Activated CD4-positive, alpha-beta T cell treated with anti-CD3 and anti-CD28 coated beads for 36 hours (primary cell): ENCODE results near the gene MAD1L1. TPM values are rescaled to one million over a fixed set of nuclear protein-coding genes. Genes with fewer than 3 reads are reported as not detected.
A peak's percentile ranks its signal among the peaks of the same experiment; 100 is the strongest.

Experiments used
- ATAC-seq: fragments of 200-7000 bp; cut with Tn5 transposase; one replicate; pipeline ENCODE4 v1.10.0; 2021; ENCODE audit warnings: mild to moderate bottlenecking, moderate library complexity
- CTCF ChIA-PET: fragments of 350-600 bp; sonication (Branson Sonifier 250); formaldehyde crosslinking; loops from one replicate; lab custom pipeline; 2021; ENCODE audit warnings: antibody characterized with exemption; lab: Charles Lee
- POLR2A ChIA-PET: fragments of 350-600 bp; sonication (Branson Sonifier 250); formaldehyde crosslinking; loops from one replicate; lab custom pipeline; 2021; ENCODE audit warnings: antibody characterized with exemption, inconsistent platforms; lab: Charles Lee
- DNase-seq: peaks from one replicate; pipeline ENCODE4 v3.0.0-alpha.2; 2020
- H3K27ac Mint-ChIP-seq: one replicate; pipeline ENCODE4 v1.8.0; 2021; ENCODE audit warnings: mixed read lengths
- H3K27me3 Mint-ChIP-seq: one replicate; pipeline ENCODE4 v1.8.0; 2021; ENCODE audit warnings: mixed read lengths
- H3K36me3 Mint-ChIP-seq: one replicate; pipeline ENCODE4 v1.8.0; 2021; ENCODE audit warnings: low read depth, mixed read lengths
- H3K4me1 Mint-ChIP-seq: one replicate; pipeline ENCODE4 v1.8.0; 2021; ENCODE audit warnings: mixed read lengths
- H3K4me3 Mint-ChIP-seq: one replicate; pipeline ENCODE4 v1.8.0; 2021; ENCODE audit warnings: mild to moderate bottlenecking, moderate library complexity, mixed read lengths
- H3K9me3 Mint-ChIP-seq: one replicate; pipeline ENCODE4 v1.8.0; 2021; ENCODE audit warnings: low read depth, mixed read lengths
- intact Hi-C, 2 experiments: fragments of 100-400 bp; cut with DNase I in 1 of 2; cut with micrococcal nuclease in 1 of 2; formaldehyde crosslinking; loops; one replicate each; pipeline versions ENCODE4 v1.14.2 to v1.15.1; 2022 to 2024; cut with DNase I, micrococcal nuclease
- total RNA-seq, 2 experiments: library from RNA; stranded (reverse); gene quantifications; one replicate each; pipeline ENCODE4 v1.2.3, GENCODE V29; 2021

The MAD1L1 gene
- total RNA-seq, 2 experiments from 2014 or later: 50.2 to 61.7 TPM

DNA sequence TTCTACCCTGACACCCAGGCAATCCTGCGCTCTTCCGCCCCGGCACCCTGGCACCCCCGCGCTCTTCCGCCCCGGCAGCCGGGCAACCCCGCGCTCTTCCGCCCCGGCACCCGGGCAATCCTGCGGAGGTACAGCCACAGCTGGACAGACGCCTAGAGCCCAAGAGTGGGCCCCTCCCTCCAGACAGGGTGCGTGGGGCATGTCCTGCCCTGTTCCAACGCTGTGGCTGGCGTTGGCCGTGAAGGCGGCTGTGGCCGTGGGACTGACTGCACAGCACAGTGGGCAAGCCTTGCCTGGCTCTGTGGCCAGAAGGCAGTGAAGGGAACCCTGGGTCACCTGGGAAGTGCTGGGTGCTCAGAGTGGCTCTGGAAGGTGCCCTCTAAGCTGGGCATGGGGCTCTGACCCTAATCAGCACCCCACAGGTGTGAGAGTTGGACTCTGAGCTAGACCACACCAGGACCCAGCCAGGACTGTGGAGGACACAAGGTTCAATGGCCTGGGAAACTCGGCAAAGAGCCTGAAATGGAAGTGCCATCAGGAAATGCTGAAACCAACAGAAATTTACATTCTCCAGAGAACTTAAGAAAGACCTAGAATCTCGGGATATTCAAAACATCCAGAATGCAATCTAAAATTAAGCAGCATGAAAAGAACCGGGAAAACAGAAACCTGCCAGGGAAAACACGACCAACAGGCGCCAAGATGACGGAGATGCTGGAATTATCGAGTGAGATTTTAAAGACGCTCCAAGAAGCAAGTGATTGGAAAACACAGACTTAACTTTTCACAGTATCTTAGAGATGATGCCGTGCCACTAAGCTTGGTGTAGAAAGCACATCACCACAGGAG, 309.1 kb downstream of the MAD1L1 start:
- Mint-ChIP-seq H3K36me3 (peaks cover 16% of the 10 kb centered on the region), H3K27ac (no peak overlapping the region), H3K9me3 (no peaks in the 10 kb centered on the region), H3K4me3 (no peak overlapping the region), H3K27me3 (peaks cover 24% of the 10 kb centered on the region), H3K4me1 (peaks cover 95% of the 10 kb centered on the region)
- intact Hi-C loops: loop anchor here (2.0 to 5.0 kb wide), 6 partner anchors 37 to 429 kb away; partner anchors contain the start of gene EIF3B (in 1 of the 2)
- ATAC-seq: no peak
- POLR2A ChIA-PET: no interaction called here
- CTCF ChIA-PET: interaction anchor here (0.7 to 1.1 kb wide), 2 partner anchors 117 to 325 kb away, joined by 3 to 4 read pairs; no protein-coding TSS in a partner anchor
- no peak for DNase-seq

DNA sequence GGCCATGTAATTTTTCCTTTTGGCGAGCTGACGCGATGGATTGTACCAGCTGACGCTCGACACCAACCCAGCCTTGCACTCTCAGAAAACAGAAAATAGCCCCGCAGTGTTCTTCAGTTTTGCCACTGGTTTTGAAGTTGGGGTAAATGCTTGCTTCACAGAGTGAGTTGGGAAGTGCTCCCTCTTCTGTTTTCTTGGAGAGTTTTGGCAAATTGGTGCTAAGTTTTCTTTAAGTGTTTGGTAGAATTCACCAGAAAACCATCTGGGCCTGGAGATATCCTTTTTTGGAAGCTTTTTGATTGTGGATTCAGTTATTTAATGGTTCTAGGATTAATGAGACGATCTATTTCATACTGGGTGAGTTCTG, 309.9 kb downstream of the MAD1L1 start:
- no peak overlapping the region for H3K4me3 Mint-ChIP-seq
- ATAC-seq: no peak
- CTCF ChIA-PET: interaction anchor here (0.7 kb wide), 1 partner anchor 326 kb away, joined by 4 read pairs; no protein-coding TSS in a partner anchor

DNA sequence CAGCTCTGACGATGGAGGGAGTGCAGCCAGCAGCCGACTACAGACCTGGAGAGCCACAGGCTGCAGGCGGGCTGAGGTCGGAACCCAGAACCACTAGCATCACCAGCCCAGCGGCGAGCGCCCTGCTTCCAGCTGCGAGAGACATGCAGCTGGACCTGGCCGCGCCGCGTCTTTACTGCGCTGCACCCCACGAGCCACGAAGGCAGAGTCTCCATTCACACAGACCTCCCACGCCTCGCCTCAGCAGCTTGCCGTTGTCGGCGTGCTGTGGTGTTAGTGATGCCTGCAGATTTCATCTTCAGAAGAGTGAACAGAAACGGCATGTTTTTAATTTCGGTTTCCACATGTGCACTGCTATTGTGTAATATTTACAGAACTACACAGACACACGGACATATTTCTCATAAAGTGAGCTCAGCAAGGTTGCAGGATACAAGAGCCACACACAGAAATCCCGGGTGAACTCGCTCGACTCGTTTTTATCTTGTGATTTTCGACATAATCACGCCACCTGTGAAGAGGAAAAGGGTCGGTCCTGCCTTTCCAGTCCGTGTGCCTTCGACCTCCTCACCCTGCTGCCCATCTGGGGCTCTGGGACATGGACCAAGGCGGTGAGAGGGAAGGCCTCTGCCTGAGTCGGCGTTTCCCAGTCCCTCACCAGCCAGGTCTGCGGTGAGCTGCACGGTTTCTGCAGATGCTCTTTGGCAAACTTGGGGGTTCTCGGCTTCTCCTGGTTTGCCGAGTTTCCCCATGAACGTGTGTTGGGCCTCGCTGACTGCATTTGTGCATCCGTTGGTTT, 310.5 kb downstream of the MAD1L1 start:
- H3K4me3 Mint-ChIP-seq: peak overlapping the region; percentile 54
- H3K36me3 Mint-ChIP-seq: peaks cover 14% of the 10 kb centered on the region
- peaks cover 17% of the 10 kb centered on the region for H3K27me3 Mint-ChIP-seq
- intact Hi-C loops: loop anchor here (1.0 to 5.0 kb wide), 7 partner anchors 18 to 430 kb away; partner anchors contain the start of gene EIF3B (in 1 of the 2)
- H3K9me3 Mint-ChIP-seq: no peaks in the 10 kb centered on the region
- ChIA-PET POLR2A (interaction anchor here (0.5 kb wide), 1 partner anchor 638 kb away, joined by 4 read pairs; no protein-coding TSS in a partner anchor), CTCF (interaction anchor here (0.5 to 0.7 kb wide), 2 partner anchors 17 to 1143 kb away, joined by 3 read pairs; no protein-coding TSS in a partner anchor)
- H3K27ac Mint-ChIP-seq: peak overlapping the region; percentile 25
- ATAC-seq: peak; percentile 57
- peak; percentile 84 for DNase-seq
- H3K4me1 Mint-ChIP-seq: peaks cover 89% of the 10 kb centered on the region

More for the DNA sequence above, 309.9 kb downstream of the MAD1L1 start:
- intact Hi-C loops: loop anchor here (1.0 to 5.0 kb wide), 7 partner anchors 17 to 429 kb away; partner anchors contain the start of gene EIF3B (in 1 of the 2)
- no peaks in the 10 kb centered on the region for H3K9me3 Mint-ChIP-seq
- H3K4me1 Mint-ChIP-seq: peaks cover 91% of the 10 kb centered on the region
- no peak for DNase-seq
- POLR2A ChIA-PET: interaction anchor here (0.5 kb wide), 1 partner anchor 638 kb away, joined by 4 read pairs; no protein-coding TSS in a partner anchor
- H3K27ac Mint-ChIP-seq: peak overlapping the region; percentile 0
- H3K27me3 Mint-ChIP-seq: peaks cover 21% of the 10 kb centered on the region
- peaks cover 16% of the 10 kb centered on the region for H3K36me3 Mint-ChIP-seq

GRCh38 chr7:1920881-1921280, 311.9 kb downstream of the MAD1L1 start:
- ATAC-seq (no peak), DNase-seq (no peak)
- intact Hi-C loops: loop anchor here (5.0 kb wide), 5 partner anchors 41 to 431 kb away; partner anchors contain the start of gene EIF3B (in 1 of the 2)
- Mint-ChIP-seq H3K27me3 (peaks cover 11% of the 10 kb centered on the region), H3K36me3 (peaks cover 10% of the 10 kb centered on the region), H3K27ac (peak overlapping the region; percentile 76), H3K4me3 (peak overlapping the region; percentile 68), H3K4me1 (peaks cover 79% of the 10 kb centered on the region), H3K9me3 (no peaks in the 10 kb centered on the region)
- ChIA-PET CTCF (no interaction called here), POLR2A (no interaction called here)

DNA sequence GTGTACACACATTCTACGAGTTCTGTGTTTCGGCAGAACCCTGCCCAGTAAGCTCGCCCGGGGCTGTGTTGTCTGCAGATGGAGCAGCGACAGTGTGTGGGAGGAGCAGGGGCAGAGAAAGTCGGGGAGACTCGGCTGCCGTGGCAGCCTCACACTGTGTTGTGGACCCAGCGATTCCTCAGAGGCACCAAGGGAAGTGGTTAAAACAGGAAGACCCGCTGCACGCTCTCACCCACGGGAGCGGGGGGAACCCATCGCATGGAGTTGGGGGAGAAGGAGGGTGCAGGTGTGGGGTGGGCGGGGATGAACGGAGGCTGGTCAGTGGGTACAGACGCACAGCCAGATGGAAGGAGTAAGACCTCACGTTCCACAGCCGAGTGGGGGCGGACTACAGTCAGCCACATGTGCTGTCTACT, 312.5 kb downstream of the MAD1L1 start:
- Mint-ChIP-seq H3K27me3 (peaks cover 11% of the 10 kb centered on the region), H3K4me3 (peak overlapping the region; percentile 68), H3K36me3 (peaks cover 10% of the 10 kb centered on the region), H3K9me3 (no peaks in the 10 kb centered on the region), H3K27ac (peak overlapping the region; percentile 76), H3K4me1 (peaks cover 76% of the 10 kb centered on the region)
- CTCF ChIA-PET: no interaction called here
- POLR2A ChIA-PET: interaction anchor here (1.1 kb wide), 2 partner anchors 19 to 20 kb away, joined by 3 to 4 read pairs; no protein-coding TSS in a partner anchor
- DNase-seq (peak; percentile 70), ATAC-seq (peak; percentile 55)
- intact Hi-C loops: loop anchor here (5.0 kb wide), 5 partner anchors 42 to 432 kb away; partner anchors contain the start of gene EIF3B (in 1 of the 2)

GRCh38 chr7:1919539-1920265, 313.0 kb downstream of the MAD1L1 start:
- peak overlapping the region; percentile 68 for H3K4me3 Mint-ChIP-seq
- ChIA-PET CTCF (no interaction called here), POLR2A (interaction anchor here (1.1 kb wide), 2 partner anchors 20 to 21 kb away, joined by 3 to 4 read pairs; no protein-coding TSS in a partner anchor)
- intact Hi-C loops: loop anchor here (5.0 kb wide), 5 partner anchors 43 to 433 kb away; partner anchors contain the start of gene EIF3B (in 1 of the 2)
- peaks cover 70% of the 10 kb centered on the region for H3K4me1 Mint-ChIP-seq
- H3K27ac Mint-ChIP-seq: peak overlapping the region; percentile 76
- ATAC-seq (peak; percentile 17), DNase-seq (no peak)
- H3K9me3 Mint-ChIP-seq: no peaks in the 10 kb centered on the region
- H3K27me3 Mint-ChIP-seq: peaks cover 11% of the 10 kb centered on the region
- peaks cover 10% of the 10 kb centered on the region for H3K36me3 Mint-ChIP-seq

DNA sequence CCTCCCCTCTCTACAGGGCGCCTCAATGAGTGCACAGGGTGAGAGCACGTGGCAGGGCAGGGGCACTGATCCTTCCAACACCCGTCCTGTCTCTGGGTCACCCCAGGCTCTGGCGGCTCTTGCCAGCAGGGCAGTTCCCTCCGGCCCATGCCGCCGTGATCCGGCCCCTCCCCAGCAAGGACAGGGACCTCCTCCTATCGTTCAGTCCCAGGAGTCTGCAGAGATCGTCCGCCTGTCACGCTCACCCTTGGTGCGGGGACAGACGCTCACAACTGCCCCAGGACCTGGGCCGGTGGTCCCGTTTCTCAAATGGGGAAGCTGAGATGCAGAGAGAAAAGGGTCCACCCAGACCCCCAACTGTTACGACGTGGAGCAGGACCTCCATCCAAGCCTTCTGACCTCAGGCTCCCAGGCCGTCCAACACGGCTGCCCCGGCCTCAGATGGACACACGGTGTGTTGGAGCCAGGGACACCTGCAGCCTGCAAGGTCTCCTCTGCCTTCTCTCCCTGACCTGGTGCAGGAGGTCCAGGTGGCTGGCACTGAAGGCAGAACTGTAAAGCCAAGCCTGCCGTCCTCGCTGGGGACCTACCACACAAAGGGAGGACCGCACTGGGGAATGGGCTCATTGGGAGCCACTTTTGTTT, 313.7 kb downstream of the MAD1L1 start:
- ChIA-PET CTCF (interaction anchor here (0.7 kb wide), 1 partner anchor 82 kb away, joined by 3 read pairs; no protein-coding TSS in a partner anchor), POLR2A (interaction anchor here (1.1 kb wide), 1 partner anchor 21 kb away, joined by 3 read pairs; no protein-coding TSS in a partner anchor)
- intact Hi-C loops: no loop called here
- Mint-ChIP-seq H3K4me1 (peaks cover 63% of the 10 kb centered on the region), H3K27ac (no peak overlapping the region), H3K4me3 (no peak overlapping the region), H3K27me3 (peaks cover 8% of the 10 kb centered on the region), H3K9me3 (no peaks in the 10 kb centered on the region), H3K36me3 (peaks cover 7% of the 10 kb centered on the region)
- DNase-seq (no peak), ATAC-seq (no peak)

DNA sequence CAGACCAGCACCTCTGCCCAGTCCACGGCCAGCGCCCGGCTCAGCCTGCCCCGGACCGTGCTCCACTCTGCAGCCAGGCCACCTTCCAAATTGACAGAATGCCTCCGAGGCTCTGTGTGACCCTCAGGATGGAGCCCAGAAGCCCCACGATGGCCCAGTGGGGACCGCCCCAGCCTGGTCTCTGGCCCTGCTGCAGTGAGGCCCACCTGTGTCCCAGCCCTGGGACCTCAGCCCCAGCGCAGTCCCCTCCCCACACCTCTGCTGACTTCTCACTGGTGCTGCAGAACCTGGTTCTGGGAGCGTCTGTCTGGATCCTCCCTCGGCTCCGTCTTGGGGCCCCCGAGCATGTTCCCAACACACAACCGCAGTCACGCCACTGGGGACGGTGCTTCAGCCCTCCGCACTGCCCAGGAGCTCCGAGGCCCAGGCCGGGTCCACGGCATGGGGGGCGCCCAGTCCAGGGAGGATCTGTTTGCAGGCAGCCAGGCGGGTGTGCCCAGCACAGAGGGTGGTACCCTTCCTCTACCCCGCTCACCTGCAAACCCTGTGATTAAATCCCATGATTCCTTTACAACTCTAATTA, 314.6 kb downstream of the MAD1L1 start:
- no peak overlapping the region for H3K4me3 Mint-ChIP-seq
- CTCF ChIA-PET: interaction anchor here (0.5 to 0.7 kb wide), 2 partner anchors 83 to 164 kb away, joined by 3 read pairs; no protein-coding TSS in a partner anchor
- no peak overlapping the region for H3K27ac Mint-ChIP-seq
- ATAC-seq: no peak
- peaks cover 5% of the 10 kb centered on the region for H3K27me3 Mint-ChIP-seq
- no peak for DNase-seq
- intact Hi-C loops: no loop called here
- H3K36me3 Mint-ChIP-seq: peaks cover 7% of the 10 kb centered on the region
- POLR2A ChIA-PET: no interaction called here
- H3K9me3 Mint-ChIP-seq: no peaks in the 10 kb centered on the region
- peaks cover 57% of the 10 kb centered on the region for H3K4me1 Mint-ChIP-seq

- intact Hi-C loops: no loop called here
- Mint-ChIP-seq H3K36me3 (peaks cover 7% of the 10 kb centered on the region), H3K9me3 (no peaks in the 10 kb centered on the region)
Measured at GRCh38 chr7:1917221-1918062, 315.3 kb downstream of the MAD1L1 start.

More at GRCh38 chr7:1917221-1918062, 315.3 kb downstream of the MAD1L1 start:
- ATAC-seq: no peak
- Mint-ChIP-seq H3K4me1 (peaks cover 53% of the 10 kb centered on the region), H3K27ac (no peak overlapping the region), H3K27me3 (peaks cover 5% of the 10 kb centered on the region), H3K4me3 (no peak overlapping the region)
- DNase-seq: no peak
- CTCF ChIA-PET: interaction anchor here (0.5 kb wide), 1 partner anchor 165 kb away, joined by 3 read pairs; no protein-coding TSS in a partner anchor
- POLR2A ChIA-PET: no interaction called here
